ENCODE data around the gene DDX1.

The DDX1 gene

DNA sequence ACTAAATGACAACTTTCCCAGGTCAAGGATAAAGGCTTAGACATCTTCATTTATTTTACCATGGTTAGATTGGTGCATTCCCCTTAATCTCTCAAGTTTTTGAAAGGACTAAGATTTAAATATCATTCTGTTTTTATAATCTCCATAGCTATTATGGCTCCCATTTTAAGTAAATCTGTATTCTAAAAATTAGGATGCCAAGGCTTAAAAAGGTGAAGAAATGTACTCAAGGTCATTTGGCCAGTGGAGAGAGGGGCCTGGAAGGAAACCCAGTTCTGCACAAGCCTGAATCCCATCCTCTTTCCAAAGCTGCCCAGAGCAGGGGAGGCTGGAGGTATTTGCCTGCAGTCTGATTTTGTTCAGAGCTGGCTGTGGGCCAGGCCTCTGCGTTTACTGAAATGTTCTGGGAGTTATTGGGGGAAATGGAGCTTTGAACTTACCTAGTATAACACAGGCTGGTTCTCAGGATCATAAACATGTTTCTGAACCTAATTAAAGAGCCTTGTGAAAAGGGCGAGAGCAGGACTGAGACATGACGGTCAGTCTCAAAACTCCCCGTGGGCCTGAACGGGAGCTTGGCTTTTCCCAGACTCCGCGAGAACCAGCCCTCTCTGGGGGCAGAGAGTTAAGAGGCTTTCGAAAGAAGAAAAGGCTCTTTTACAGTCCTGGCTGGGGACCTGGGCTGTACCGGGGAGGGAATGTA lies 85.6 kb downstream of the DDX1 start:
- TF ChIP-seq CTCF (IDR thresholded peaks at IDR 0.05; ENCODE audit: insufficient read depth, low read length, poor library complexity, severe bottlenecking) (no peak), EZH2phosphoT487 (conservative IDR thresholded peaks at IDR 0.05; ENCODE audit: low read length) (no peak)
- no peaks in the 10 kb centered on the region for H3K27me3 ChIP-seq (ENCODE audit: low read length)
- no peaks in the 10 kb centered on the region for H3K79me2 ChIP-seq (ENCODE audit: insufficient read depth, low read length)
- H3K9me2 ChIP-seq (replicated peaks; ENCODE audit: insufficient read depth, low read length), result no peaks in the 10 kb centered on the region
- no peaks in the 10 kb centered on the region for H3K36me3 ChIP-seq (ENCODE audit: low read length)
- H4K20me1 ChIP-seq (ENCODE audit: low read depth, low read length), result no peaks in the 10 kb centered on the region
- H3K27ac ChIP-seq (ENCODE audit: low read depth, low read length), result no peak overlapping the region
- no peaks in the 10 kb centered on the region for H3F3A ChIP-seq (ENCODE audit: insufficient read depth)
- H2AFZ ChIP-seq (ENCODE audit: low read depth, low read length, severe bottlenecking), result no peak overlapping the region
- no peak overlapping the region for H3K4me2 ChIP-seq (ENCODE audit: low read depth, low read length, poor library complexity, severe bottlenecking)
- no peak overlapping the region for H3K9ac ChIP-seq (ENCODE audit: low read length)
- H3K4me3 ChIP-seq (ENCODE audit: insufficient read depth, low read length, poor library complexity, severe bottlenecking), result no peak overlapping the region
- no peaks in the 10 kb centered on the region for H3K9me3 ChIP-seq (ENCODE audit: insufficient read depth, low read length)

DNA sequence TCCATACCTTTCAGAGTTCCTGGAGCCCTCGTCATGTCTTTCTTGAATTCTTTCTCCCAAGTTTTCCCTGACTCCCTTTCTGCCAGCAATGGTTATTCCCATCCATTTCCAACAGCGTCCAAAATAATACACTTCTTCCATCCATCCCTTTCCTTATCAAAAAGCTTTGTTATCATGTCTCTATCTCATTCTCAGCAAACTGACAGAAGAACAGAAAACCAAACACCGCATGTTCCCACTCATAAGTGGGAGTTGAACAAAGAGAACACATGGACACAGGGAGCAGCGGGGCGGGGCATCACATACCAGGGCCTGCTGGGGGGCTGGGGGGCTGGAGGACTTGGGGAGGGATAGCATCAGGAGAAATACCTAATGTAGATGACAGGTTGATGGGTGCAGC lies 86.7 kb downstream of the DDX1 start:
- H3K4me3 ChIP-seq (ENCODE audit: insufficient read depth, low read length, poor library complexity, severe bottlenecking), result no peak overlapping the region
- TF ChIP-seq CTCF (IDR thresholded peaks at IDR 0.05; ENCODE audit: insufficient read depth, low read length, poor library complexity, severe bottlenecking) (no peak), EZH2phosphoT487 (conservative IDR thresholded peaks at IDR 0.05; ENCODE audit: low read length) (no peak)
- H3K27me3 ChIP-seq (ENCODE audit: low read length), result no peaks in the 10 kb centered on the region
- H3F3A ChIP-seq (ENCODE audit: insufficient read depth), result no peaks in the 10 kb centered on the region
- no peaks in the 10 kb centered on the region for H3K36me3 ChIP-seq (ENCODE audit: low read length)
- no peaks in the 10 kb centered on the region for H4K20me1 ChIP-seq (ENCODE audit: low read depth, low read length)
- no peak overlapping the region for H2AFZ ChIP-seq (ENCODE audit: low read depth, low read length, severe bottlenecking)
- H3K79me2 ChIP-seq (ENCODE audit: insufficient read depth, low read length), result no peaks in the 10 kb centered on the region
- no peaks in the 10 kb centered on the region for H3K9me3 ChIP-seq (ENCODE audit: insufficient read depth, low read length)
- H3K9me2 ChIP-seq (replicated peaks; ENCODE audit: insufficient read depth, low read length), result no peaks in the 10 kb centered on the region
- no peak overlapping the region for H3K4me2 ChIP-seq (ENCODE audit: low read depth, low read length, poor library complexity, severe bottlenecking)
- H3K9ac ChIP-seq (ENCODE audit: low read length), result no peak overlapping the region
- no peak overlapping the region for H3K27ac ChIP-seq (ENCODE audit: low read depth, low read length)

- Histone ChIP-seq H3K4me3 (ENCODE audit: insufficient read depth, low read length, poor library complexity, severe bottlenecking) (no peak overlapping the region), H3K4me2 (ENCODE audit: low read depth, low read length, poor library complexity, severe bottlenecking) (no peak overlapping the region), H3K36me3 (ENCODE audit: low read length) (no peaks in the 10 kb centered on the region), H4K20me1 (ENCODE audit: low read depth, low read length) (no peaks in the 10 kb centered on the region), H3F3A (ENCODE audit: insufficient read depth) (no peaks in the 10 kb centered on the region), H3K9me3 (ENCODE audit: insufficient read depth, low read length) (no peaks in the 10 kb centered on the region), H3K27me3 (ENCODE audit: low read length) (no peaks in the 10 kb centered on the region), H3K27ac (ENCODE audit: low read depth, low read length) (no peak overlapping the region), H3K9ac (ENCODE audit: low read length) (no peak overlapping the region), H3K9me2 (replicated peaks; ENCODE audit: insufficient read depth, low read length) (no peaks in the 10 kb centered on the region), H2AFZ (ENCODE audit: low read depth, low read length, severe bottlenecking) (no peak overlapping the region), H3K79me2 (ENCODE audit: insufficient read depth, low read length) (no peaks in the 10 kb centered on the region)
- TF ChIP-seq EZH2phosphoT487 (conservative IDR thresholded peaks at IDR 0.05; ENCODE audit: low read length) (no peak), CTCF (IDR thresholded peaks at IDR 0.05; ENCODE audit: insufficient read depth, low read length, poor library complexity, severe bottlenecking) (no peak)
These were observed 87.2 kb downstream of the DDX1 start for GRCh38 chr2:15678909-15679308.
